ENCODE measurements around the gene OLFM2.
"Not testable (repeated sequence)": the region's sequence is repeated elsewhere in the genome, so short reads cannot be mapped to it uniquely, and the experiment has no call there.

OLFM2 gene

DNA sequence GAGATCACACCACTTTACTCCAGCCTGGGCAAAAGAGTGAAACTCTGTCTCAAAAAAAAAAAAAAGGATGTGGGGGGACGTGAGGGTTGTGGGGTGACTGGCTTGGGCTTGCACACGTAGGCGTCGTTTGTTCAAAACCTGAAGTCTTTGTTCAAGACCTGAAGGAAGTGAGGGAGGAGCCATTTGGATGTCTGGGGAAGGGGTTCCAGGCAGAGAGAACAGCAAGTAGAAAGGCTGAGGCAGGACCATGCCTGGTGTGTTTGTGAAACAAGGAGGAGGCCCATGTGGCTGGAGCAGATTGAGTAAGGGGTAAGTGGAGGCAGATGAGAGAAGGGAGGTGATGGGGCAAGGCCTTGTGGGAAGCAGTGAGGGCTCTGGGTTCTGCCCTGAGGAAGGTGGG is 73.4 kb downstream of the OLFM2 start:
- DNase-seq (ENCODE audit: low read depth in 2 of 2), result no peak

DNA sequence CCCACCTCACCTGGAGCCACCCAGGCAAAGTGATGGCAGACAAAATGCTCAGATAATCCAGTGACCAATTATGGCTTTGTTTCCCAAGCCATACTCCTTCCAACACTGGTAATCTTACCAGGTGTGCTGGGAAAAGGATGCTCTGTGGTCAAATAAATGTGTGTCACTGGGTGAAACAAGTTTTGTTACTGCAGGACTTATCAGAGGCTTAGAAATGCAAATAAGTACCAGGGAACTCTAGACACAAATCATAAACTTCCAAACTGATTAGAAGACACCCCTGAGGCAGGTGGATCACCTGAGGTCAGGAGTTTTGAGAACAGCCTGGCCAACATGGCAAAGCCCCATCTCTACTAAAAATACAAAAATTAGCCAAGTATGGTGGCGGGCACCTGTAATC is 74.8 kb downstream of the OLFM2 start:
- DNase-seq (ENCODE audit: low read depth in 2 of 2), result no peak

DNA sequence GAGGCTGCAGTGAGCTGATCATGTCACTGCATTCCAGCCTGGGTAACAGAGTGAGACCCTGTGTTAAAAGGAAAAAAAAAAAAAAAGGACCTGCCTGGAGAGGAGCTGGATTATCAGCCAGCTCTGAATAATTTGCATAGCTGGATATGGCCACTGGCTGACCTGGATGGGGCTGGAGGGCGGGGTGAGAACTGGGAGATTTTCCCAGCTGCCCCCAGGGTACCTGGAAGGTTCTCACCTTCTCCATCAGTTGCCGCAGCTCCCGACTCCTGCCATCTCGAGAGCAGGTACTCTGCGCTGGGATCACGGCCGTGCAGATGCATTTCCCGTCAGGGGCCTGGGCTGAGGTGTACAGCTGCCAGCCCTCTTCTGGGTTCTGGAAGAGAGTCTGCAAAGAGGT is 75.9 kb downstream of the OLFM2 start:
- DNase-seq (ENCODE audit: low read depth in 2 of 2), result no peak

DNA sequence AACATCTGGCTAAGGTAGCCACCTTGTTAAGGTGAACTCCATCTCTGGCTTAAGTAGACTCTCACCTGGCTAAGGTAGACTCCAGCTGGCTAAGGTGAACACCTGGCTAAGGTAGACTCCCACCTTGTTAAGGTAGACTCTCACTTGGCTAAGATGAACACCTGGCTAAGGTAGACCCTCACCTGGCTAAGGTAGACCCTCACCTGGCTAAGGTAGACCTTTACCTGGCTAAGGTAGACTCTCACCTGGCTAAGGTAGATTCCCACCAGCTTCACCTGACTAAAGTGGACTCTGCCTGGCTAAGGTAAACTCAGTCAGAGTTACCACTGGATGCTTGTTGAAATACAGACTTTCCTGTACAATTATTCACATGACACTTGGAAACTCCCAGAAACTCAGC is 77.5 kb downstream of the OLFM2 start:
- DNase-seq (ENCODE audit: low read depth in 2 of 2), result no peak

DNA sequence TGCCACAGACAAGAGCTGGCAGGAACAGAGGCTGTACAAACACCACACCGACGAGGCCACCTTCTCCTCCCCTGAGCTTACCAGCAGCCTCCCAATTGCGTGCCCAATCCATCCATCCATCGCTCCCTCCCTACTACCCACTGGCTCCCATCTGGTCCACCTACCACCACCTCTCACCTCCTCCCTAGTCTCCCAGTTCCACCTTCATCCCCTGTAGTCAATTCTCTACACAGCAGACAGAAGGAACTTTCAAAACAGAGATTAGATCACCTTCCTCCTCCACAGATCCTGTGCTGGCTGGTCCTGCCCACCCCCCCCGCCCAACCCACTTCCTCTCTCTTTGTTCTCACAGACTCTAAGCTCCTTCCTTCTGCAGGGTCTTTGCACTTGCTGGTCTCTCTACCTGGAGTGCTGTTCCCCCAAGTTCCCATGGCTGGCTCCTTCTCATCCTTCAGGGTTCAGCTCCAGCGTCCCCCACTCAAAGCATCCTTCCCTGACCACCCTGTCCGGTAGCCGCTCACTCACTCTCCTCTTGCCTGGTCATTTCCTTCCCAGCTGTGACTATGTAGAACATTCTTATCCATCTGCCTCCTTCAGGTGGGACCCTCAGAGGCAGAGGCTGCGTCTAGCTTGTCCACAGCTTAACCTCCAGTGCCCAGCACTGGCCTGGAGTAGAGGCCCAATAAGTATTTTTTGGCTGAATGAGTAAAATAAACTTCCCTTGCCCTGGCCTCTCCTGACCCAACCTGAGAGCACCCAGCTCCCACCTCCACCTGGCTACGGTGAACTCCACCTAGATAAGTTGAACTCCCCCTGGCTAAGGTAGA is 78.2 kb downstream of the OLFM2 start:
- DNase-seq (ENCODE audit: low read depth in 2 of 2), result no peak

DNA sequence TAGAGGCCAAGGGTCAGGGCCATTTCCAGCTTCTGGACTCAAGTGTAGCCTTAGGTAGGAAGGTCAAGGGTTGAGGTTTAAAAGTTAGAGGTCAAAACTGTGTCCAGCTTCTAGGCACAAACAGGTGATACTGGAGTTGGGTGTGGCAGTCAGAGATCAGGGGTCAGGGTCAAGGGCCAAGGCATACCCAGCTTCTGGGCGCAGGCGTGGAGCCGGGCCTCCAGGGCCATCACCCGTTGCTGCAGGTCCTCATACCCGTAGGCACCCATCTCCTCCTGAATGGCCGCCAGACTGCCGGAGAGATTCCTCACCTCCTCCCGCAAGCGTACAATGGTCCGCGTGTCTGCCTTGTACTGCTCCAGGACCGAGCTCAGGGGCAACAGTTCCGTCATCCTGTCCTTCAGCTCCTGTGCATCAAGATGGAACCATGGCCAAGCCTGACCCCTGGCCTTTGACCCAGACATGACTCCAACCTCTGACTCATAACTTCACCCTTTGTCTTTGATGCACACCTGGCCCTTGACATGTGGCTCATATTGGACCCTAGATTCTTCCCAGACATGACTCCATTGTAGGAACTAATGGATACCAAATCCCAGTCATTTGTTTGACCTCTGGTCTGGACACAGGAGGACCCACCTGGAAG is 79.1 kb downstream of the OLFM2 start:
- no peak for DNase-seq (ENCODE audit: low read depth in 2 of 2)

DNA sequence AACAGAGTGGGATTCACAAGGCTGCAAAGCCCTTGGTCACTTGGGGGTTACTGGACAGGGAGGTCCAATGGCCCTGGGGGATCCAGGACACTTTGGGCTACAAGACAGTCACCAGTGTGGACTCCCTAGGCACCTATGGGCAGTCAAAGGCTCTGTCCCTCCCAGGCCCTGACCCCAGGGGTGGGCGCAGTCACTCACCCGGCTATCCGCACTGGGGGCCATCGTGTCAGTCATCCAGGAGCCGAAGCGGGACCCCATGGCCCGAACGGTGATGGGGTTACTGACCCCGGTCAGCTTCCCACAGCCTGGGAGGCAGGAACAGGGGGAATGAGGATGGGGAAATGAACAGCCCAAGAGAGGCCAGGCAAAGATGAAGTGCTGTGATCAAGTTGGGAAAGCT is 79.7 kb downstream of the OLFM2 start:
- no peak for DNase-seq (ENCODE audit: low read depth in 2 of 2)

DNA sequence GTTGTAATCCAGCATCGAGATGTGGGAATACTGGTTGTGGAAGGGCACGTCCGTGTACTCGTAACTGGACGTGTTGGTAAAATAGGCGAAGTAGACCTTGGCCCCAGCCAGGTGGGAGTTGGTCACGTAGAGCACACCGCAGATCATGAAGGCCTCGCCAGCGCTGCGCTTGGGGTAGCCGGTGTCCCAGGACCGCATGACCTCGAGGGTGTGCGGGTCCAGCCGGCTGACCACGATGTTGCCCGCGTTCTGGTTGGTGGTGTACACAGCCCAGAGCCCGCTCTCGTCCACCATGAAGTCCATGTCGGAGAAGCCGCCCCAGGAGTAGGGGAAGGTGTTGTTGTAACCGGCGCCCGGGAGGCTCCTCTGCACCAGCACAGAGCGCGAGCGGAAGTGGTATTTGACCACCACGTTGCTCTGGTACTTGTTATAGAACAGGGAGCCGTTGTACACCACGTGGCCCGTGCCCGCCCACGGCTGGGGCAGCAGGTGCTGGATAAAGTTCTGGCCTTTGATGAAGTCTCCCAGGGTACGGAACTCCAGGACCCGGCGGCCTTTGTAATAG is 82.0 kb downstream of the OLFM2 start:
- DNase-seq (ENCODE audit: low read depth in 2 of 2), result no peak

DNA sequence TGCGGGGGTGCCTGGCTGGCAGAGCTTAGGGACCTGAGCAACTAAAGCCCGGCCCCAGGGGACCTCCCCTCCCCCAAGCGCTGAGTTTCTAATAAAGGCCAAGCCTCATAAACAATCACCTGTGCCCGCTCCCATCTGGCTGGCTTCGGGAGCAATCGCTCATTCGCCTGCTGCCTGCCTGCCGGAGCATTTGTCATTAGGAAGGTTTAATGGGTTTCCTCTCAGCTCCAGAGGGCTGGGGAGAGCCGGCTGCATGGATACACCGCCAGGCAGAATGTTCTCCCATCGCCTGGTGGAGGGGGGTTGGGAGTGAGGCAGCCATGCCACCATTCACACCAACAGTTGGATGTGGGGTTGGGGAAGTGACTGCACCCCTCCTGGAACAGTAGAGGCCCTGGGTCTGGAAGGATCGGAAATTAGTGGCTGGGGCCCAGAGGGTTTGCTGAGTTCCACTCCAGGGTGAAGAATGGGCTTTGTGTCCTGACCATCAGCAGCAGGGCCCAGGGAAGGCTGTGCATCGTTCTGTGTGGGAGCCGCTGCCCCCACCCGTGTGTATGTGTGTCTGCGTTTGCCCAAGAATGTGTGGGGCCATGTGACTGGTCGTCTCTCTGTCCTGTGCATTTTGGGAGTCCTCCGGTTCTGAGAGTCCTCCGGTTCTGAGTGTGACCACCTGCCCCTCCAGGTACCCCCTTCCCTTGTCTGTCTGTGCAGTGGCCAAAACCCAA is 85.9 kb downstream of the OLFM2 start:
- no peak for DNase-seq (ENCODE audit: low read depth in 2 of 2)

DNA sequence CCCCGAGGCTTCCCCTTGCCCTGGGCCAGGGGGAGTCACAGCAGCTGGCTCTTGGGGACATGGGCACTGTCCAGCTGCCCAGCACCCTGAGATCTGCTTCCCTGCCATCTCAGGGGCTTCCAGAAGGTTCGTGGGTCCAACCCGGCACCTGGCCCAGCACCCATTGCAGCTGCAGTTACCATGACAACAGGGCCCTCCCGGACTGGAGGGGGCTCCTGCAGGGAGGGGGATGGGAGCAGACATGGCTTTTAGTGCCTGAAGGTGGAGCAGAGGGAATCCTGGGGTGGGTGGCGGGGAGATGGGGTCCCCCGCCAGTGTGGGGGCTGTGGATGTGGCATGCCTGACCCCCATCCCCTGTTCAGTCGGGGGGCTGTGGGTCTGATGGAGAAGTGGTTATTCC is 86.5 kb downstream of the OLFM2 start:
- DNase-seq (ENCODE audit: low read depth in 2 of 2), result no peak

DNA sequence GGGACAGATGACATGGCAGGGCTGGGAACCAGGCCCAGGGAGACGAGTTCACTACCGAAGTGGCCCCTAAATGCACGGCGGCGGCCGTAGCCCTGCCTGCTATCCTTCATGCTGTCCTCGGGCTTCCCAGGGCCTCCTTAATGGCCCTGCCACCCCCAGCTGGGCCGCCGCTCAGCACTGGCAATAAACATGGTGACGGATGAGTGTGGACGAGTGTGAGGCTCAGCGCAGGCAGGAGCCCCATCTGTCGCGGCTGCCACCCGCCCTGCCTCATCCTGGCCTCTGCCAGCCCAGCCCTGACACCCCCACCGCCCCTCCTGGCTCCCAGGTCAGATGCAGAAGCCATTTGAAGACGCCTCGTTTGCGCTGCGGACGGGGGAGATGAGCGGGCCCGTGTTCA is 87.6 kb downstream of the OLFM2 start:
- DNase-seq (ENCODE audit: low read depth in 2 of 2), result no peak

DNA sequence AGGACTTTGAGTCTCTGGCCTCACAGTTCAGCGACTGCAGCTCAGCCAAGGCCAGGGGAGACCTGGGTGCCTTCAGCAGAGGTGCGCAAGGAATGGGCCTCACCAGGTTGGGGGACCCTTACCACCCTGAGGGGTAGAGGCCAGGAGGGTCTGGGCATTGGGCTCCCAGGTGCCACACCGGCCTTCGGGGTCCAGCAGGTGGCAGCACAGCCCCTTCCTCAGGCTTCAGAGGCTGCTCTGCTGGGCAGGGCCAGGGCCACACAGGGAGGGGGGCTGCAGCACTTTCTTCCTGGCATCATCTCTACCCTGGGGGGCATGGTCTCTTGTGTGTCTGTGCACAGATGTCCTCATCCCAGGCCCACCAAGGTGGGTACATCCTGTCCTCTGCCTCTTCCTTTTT is 88.3 kb downstream of the OLFM2 start:
- no peak for DNase-seq (ENCODE audit: low read depth in 2 of 2)

DNA sequence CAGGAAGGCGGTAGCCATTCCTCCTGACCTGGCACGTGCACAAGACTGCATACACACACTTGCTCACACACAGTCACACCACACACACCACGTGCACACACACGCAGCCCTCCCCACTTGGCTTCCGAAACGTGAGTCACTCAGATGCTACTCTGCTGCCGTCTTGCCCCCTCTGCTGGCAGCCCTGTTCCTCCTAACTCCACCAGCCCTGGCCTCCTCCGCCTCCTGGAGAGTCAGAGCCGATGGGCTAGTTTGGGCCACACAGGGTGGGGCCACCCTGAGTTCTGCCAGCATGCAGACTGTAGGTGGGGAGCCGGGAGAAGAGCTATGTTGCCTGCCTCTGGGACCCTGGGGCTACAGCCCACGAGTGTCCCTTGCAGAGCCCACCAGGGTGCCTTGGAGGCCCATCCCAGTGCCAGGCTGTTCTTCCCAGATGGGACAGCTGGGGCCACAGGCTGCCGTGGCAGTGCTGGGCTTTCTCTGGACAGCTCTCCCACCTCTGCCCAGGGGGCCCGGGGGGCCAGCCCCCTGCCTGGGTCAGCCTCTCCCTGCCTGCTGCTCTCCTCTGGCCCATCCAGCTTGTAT is 89.1 kb downstream of the OLFM2 start:
- DNase-seq (ENCODE audit: low read depth in 2 of 2), result peak in 1 of 2 donors; percentile 24

DNA sequence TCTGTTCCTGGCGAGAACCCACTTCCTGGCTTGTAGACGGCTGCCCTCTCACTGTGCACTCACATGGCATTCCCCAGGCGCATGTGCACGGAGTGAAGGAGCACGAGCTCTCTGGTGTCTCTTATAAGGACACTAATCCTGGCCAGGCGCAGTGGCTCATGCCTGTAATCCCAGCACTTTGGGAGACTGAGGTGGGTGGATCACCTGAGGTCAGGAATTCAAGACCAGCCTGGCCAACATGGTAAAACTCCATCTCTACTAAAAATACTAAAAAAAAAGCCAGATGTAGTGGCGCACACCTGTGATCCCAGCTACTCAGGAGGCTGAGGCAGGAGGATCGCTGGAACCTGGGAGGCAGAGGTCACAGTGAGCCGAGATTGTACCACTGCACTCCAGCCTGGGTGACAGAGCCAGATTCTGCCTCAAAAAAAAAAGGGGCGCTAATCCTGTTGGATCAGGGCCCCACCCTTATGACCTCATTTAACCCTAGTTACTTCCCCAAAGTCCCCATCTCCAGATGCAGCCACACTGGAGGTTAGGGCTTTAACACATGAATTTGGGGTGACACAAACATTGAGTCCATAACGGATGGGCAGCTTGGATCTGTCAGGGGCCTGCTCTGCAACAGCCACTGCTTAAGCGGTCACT is 92.6 kb downstream of the OLFM2 start:
- not testable (repeated sequence) for DNase-seq (ENCODE audit: low read depth in 2 of 2)

DNA sequence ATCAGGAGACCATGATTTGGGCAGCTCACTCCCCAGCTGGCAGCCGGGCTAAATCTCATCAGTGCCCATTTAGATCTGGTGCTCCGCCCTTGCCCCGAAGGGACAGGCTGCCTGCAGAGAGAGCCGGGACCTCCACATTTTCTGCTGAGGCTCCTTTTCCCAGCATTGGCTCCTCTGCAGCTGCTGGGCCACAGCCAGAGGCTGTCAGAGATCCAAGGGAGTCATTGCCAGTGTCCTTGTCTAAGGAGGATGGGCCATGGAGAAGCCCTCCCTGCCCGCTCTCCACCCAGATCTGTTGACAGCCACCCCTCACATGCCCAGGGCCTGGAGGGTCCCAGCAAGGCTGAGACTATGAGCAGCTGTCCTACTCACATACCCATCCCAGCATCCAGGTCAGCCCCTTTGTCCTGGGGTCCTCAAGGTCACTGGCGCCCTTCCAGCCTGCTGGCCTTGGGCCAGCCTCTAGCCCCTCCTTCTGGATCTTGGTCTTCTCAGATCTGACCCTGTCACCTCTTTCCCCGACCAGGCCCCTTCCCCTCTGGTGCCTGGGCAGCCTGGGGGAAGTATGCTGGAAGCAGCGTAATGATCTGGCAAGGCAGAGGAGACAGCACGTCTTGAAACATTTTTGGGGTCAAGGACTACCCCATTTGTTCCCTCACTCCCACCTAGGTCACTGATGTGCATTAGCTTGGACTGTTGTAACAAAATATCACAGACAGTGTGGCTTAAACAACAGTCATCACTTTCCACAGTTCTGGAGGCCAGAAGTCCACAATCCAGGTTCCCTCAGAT is 93.3 kb downstream of the OLFM2 start:
- no peak for DNase-seq (ENCODE audit: low read depth in 2 of 2)

DNA sequence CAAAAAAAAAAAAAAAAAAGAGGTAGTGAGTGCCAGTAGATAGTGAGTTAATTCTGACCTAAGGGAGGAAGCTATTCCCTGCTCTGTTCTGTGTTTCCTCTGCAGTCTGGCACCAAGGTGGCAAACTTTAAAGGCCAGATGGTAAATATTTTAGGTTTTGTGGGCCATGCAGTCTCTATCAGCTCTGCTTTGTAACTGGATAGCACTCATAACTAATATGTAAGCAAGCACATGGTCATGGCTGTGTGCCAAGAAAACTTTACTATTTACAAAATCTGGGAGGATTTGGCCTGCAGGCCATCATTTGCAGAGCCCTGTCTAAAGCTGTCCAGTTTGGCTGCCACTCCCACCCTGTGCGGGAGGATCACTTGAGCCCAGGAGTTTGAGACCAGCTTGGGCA is 96.9 kb downstream of the OLFM2 start:
- DNase-seq (ENCODE audit: low read depth in 2 of 2), result no peak

DNA sequence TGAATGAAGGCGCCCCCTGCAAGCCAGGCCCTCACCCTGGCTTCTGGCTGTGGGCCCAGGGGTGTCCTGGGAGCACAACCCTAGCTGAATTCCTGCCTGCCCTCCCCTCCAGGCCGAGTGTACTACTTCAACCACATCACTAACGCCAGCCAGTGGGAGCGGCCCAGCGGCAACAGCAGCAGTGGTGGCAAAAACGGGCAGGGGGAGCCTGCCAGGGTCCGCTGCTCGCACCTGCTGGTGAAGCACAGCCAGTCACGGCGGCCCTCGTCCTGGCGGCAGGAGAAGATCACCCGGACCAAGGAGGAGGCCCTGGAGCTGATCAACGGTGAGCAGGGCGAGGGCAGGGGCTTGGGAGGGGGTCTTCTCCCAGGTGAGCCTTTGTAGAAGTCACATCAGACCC is 98.0 kb downstream of the OLFM2 start:
- DNase-seq (ENCODE audit: low read depth in 2 of 2), result no peak

DNA sequence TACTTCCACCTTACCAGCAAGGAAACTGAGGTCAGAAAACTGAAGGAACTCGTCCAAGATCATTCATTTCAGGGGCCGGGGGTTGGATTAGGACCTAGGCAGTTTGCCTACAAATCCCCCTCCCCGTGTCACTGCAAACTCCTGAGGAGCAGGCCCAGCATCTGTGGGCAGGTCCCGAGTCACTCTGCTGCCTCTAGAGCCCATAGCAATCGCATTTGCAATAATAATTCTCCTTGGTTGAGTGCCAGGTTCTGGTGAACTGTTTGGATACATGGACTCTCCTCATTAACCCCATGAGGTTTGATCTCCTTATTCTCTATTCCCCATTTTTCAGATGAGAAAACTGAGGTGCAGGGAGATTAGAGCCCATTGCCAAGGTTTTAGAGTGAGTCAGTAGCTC is 100.3 kb downstream of the OLFM2 start:
- no peak for DNase-seq (ENCODE audit: low read depth in 2 of 2)

DNA sequence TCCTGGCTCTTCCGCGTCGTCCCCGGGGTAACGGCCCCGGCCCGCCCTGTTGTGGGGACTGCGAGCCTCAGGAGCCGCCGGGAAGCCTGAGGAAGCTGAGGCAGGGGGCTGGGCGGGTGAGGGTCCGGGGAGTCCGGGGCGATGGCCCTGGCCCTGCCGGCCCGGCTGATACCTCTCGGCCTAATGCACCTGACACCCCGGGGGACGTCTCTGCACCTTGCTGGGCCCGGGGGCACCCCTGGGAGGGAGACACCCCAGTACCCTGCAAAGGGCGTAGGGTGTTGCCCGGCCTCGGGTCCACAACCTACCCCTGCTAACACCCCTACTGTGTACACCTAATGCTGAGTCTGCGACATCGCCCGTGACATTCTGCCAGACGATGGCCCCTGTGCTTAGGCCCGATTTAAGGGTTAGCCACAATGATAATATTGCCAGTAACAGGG is 100.8 kb downstream of the OLFM2 start:
- DNase-seq (ENCODE audit: low read depth in 2 of 2), result no peak

DNA sequence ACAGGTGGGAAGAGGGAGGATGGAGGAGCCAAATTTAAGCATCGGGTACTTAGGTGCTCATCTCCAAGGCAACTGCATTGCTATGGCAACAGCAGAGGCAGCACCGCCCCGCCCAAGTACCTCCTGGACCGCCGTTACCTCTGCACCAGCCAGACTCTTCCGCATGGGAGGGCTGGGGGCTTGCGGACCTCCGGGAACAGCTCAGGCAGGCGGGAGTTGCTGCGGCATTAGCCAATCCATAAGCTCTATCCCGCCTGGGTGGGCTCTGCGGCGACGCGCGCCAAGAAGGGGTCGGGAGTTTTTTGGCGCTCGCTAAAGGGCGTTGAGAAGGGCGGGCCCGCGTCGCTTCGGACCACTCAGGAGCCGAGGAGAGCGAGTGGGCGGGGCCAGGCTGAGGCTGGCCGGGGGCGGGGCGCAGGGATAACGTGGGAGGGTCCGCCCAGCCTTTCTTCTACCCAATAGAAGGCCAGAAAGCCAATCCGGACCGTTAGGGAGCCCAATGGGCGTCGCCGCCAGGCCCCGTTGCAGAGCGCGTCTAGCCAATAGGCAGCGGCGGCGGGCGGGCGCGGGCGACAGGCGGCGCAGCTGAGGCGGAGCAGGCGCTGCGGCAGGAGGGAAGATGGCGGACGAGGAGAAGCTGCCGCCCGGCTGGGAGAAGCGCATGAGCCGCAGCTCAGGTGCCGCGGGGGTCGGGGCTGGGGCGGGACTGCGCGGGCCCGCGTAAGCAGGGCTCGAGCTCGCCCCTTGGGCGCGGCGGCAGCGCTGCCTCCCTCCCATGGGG is 101.4 kb downstream of the OLFM2 start, which contains the start of gene PIN1:
Gene PIN1 (plus strand): TSS at position 593 of the 781 bp plus-strand sequence. CDS start 27 bp downstream, at position 620.
- DNase-seq (ENCODE audit: low read depth in 2 of 2), result peak; percentile 98 to 99
